GM18526 (cell line): ENCODE measurements around the gene FOXO6.

ENCODE experiments used
- POLR2A ChIP-seq: IDR thresholded peaks from 3 replicates; pipeline ENCODE4 v1.6.1; 2011; ENCODE audit not compliant: insufficient read length; ENCODE audit errors: extremely low read depth

FOXO6 gene

DNA sequence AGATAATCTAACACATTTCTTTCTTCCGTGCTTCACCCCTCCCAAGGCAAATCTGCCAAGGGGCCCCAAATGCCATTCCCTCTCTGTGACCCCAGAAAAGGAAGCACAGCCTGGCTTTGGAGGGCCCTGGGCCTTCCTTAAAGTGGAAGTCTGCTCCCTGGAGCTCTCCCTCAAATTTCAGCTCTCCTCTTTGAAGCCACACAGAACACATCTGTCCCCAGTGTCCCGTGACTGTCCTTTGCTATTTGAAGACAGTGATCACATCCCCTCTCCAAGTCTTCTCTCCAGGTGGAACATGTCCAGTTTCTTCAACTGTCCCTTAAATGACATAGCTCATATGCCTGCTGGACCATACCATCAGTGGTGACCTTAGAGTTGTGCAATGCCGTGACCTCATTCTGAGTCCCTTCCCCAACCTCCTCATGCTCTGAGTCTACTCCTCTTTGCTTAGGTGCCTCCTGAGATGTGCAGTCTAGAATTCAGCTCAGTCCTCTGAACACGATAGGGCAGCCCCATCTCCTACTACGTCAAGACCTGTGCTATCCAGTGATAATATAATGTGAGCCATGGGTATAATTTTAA lies 18.4 kb upstream of the FOXO6 start:
- no peak for TF ChIP-seq POLR2A

DNA sequence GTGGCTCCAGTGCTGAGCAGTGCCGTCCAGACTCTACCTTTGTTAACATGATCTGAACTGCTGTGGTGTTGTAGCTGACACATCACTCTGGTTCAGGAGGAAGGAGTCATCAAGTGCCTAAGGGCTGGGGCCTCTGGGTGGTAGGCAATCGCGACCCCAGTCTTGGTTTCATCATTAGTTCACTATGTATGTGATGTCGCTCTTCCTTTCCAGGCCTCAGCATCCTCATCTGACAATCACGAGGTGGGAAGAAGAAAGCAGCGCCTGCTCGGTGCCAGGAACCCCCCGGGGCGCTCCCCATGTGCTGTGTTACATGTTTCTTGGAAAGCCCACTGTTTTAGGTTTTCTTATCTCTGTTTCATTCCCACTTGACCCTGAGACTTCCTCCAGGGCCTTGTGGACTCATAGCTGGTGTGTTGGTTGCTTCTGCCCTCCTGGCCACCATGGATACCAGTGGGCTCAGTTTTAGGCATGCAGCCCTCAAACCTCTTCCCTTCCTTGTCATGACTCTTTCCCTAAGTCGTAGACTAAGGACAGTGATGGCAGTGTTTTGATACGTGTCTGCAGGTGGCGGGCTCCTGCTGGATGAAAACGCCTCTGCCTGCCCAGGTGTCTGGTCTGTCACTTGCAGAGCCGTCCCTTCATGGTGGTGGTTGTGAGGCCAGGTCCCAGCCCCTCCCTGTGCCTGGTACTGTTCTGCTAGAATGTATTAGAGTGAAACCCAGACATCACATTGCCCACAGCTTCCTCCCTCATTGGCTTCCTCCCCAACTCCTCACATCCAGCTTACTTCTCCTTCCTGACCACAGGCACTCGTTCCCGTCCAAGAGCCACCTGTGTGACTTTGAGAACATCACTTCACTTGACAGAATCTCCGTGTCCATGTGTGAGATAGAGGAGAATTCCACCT lies 17.2 kb upstream of the FOXO6 start:
- TF ChIP-seq POLR2A: no peak

DNA sequence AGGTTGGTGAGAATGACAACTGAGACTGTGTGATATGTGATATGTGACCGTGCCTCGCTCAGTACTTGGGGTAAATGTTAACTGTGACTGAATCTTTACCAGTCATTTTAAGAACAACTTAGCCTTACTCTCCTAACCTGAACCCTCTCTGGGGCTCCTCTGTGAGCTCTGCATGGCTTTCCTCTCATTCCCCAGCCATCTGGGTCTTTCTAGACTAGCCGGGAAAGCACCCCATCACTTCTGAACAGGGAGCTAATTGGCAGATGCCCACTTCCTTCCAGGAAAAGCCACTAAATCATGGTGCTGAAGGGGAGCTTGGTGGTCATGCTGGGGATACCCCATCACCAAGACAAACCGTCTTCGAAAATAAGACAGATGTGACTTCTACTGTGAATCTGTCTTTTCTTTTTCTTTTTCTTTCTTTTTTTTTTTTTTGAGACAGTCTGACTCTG lies 16.5 kb upstream of the FOXO6 start:
- no peak for TF ChIP-seq POLR2A

DNA sequence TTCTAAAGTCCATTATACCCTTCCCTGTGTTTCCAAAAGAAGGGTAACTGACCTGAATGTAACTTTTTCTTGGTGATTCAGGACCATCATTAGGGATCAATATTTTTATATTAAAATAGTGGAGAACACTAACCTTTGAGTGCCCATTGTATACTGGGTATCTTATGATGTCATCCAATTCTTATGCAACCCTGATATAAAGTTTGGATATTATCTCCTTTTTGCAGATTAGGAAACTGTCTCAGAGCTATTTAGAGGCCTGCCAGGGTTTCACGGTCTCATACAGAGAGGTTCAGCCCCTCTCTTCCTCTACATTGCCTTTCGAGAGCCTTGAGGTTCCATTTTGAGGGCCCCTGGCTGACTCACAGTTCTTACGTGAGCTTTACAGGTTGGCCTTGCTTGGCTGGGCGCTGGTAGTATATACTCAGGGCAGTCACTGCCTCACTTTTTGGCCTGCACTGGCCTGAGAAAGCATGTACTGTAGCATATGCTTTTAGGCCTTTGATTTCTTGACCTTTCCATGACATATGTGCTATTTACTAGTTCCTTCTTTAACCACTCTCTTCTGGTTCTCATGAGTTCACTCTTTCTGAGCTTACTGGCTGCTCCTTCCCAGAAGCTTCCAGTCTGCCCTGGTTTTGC lies 15.7 kb upstream of the FOXO6 start:
- no peak for TF ChIP-seq POLR2A

DNA sequence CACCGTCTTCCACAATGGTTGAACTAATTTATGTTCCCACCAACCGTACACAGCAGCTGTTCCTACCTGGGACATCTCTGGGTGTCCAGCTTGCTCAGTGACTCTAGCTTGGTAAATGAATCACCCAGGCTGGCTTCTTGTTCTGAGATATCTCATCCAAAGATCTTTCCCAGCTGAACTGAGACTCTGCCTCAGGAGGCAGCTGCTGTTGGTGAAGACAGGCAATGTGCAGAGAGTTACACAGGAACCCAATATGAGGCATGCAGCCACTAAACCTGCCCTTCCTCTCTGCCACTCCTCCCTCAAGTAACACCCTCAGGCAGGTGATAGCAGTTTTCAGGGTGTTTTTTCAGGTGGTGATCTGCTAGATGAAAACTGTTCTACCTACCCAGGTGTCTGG lies 14.0 kb upstream of the FOXO6 start:
- no peak for TF ChIP-seq POLR2A

DNA sequence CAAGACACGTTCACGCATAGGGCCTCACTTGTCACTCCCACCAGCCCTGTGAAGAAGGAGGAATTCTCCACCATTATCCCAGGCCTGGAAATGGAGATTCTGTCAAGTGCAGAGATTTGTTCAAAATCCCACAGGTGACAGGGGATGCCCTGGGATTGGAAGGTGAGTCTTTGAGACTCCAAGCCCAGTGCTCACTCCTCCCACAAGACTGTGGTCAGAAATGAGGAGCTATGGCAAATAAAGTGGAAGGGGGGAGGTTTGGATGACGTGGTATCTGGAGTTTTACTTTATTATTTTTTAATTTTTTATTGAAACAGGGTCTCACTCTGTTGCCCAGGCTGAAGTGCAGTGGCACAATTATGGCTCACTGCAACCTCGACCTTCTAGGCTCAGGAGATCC lies 12.8 kb upstream of the FOXO6 start:
- TF ChIP-seq POLR2A: no peak

DNA sequence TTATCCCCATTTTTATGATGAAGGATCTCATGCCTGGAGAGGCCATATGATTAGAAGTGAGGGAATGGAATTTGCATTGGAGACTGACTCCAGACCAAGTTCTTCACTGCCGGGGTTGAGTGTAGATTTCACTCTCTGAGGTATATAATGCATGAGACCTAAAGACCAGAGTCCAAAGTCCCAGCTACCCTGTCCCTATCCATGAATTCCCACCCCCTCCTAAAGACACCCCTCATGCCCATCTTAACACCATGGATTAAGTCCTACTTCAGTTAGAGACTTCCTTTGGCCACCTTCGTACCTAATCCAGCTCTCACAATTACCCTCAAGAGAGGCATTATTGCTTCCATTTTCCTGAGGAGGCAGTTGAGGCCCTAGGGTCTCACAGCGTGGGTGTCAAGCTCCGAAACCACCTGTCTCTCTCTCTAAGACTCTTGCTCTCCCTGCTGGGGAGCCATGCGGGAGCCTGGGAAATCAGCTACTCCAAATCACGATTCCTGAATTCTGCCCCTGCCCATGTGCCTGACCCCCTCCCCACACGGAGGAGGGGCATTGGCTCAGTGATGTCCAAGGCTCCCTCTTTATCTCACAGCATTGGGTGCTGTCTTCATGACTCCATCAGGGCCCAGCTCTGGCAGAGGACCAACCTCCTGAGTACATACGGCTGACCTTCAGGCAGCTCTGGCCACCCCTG lies 11.7 kb upstream of the FOXO6 start:
- TF ChIP-seq POLR2A: no peak

DNA sequence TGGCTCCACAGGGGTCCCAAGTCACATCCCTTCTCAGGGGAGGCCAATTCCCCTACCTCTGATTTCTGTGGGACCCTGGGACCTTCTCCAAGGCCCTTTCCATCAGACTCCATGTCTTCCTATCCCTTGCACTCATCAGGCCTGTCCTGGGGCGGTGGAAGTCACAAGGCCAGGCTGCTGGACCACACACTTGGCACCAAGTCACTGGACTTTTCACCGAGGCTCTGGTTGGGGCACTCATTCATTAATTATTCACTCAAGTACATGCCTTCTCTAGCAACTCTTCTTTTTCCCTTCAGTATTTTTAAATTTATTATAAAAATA lies 11.2 kb upstream of the FOXO6 start:
- TF ChIP-seq POLR2A: no peak

DNA sequence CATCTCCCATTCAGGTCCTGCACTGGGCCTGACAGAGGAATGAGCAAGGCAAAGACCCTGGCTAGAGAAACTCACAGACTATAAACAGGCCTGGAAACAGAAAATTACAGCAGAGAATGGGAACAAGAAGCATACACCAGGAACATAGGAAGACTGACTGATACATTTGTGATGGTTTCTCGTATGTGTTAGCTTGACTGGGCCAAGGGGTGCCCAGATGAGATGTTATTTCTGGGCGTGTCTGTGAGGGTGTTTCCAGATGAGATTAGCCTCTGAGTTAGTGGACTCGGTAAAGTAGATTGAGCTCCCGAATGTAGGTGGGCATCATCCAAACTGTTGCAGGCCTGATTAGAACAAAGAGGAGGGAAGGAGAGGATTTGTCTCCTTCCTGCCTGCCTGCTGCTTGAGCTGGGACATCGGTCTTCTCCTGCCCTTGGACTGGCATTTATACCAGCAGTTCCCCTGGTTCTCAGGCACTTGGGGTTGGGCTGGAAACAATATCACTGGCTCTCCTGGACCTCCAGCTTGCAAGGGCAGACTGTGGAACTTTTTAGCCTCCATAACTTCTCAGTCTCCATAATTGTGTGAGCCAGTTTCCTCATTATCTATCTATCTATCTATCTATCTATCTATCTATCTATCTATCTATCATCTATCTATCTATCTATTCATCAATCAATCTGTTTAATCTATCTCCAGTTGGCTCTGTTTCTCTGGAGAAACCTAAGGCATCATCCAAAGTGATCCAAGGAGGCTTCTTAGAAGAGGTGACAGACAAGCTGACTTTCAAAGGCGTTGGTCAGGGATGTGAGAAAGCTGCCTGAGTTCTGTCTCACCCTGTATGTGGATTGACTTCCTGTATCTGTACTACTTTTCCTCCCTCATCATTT lies 9.7 kb upstream of the FOXO6 start:
- no peak for TF ChIP-seq POLR2A

DNA sequence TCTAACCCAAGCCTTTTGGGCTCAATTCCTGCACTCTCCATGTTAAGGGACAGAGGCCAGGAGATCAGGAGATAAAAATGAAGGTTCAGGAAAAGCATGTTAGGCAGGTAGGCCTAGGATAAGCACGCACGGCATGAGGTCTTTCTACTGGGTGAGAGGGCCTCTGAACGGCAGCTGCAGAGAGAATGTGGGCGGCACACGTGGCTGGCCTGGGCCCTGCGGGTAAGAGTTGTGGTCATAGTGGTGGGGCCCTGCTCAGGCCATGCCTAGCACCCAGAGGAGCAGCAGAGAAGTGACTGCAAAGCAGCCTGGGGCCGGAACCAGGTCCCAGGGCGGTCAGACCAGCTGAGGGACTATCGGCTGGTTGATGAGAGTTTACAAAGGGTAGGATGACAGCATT lies 7.5 kb upstream of the FOXO6 start:
- TF ChIP-seq POLR2A: no peak

DNA sequence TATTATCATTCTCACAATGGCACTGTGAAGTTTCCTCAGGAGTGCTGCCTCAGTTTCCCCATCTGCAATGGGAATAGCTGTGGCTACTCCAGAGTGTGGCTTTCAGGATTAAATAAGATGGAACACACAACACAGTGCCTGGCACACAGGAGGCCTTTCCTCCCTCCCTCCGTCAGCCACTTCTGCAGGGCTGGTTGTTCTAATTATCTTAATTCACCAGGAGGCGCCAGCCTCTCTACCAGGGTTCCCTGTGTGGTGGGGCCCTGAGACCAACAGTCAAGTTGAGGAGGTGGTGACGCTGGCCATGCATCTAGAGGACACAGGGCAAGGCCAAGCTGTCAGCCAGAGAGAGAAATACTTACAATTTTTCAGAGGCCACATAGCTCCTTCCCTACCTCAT lies 6.3 kb upstream of the FOXO6 start:
- no peak for TF ChIP-seq POLR2A

DNA sequence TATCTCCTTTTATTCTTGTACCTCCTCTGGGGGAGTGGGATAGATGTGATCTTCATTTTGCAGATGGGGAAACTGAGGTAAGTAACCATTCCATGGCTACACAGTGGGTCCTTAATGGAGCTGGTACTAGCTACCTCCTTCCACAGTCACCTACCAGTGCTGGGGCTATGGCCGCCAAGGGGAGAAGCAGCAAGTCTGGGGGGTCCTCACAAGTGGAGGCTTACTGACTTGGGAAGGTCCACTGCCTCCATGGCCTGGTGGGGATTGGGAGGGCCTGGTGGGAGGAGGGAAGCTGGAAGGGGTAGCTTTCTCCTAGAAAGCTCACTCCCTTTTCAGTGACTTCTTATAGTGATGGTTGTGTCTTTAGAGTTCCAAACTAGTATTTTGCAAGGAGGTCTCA lies 5.9 kb upstream of the FOXO6 start:
- TF ChIP-seq POLR2A: no peak

DNA sequence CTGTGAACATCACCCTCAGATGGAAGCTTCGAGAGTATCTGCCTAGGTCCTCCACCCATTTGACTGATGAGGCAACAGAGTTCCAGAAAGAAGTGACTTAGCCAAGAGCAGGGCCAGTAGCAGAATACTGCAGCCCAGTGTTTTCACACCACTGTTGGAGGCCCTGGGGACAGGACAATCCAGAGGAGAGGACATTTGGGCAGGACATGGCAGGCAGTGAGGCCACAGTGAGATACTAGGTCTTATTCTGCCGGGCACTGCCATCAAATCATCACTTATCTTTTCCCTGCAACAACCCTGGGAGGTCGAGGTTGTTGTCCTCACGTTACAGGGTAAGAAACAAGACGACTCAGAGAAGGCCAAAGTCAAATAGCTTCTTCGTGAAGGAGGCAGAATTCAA lies 5.5 kb upstream of the FOXO6 start:
- no peak for TF ChIP-seq POLR2A

DNA sequence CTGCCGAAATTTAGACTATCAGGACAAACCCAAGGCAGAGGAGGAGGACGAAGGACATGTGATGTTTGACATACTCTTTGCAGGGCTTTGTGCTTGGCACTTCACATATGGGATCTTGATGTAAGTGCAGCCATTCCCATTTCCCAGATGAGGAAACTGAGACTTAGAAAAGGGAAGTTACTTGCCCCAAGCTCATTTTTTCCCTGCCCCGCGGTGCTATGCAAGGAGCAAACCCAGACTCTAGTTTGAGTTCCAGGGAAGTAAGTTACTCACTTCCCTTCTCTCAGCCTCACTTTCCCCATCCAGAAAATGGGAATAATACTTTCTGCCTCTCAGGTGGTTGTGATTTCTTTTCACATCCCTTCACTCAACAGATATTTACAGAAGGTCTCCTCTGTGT lies 4.5 kb upstream of the FOXO6 start:
- no peak for TF ChIP-seq POLR2A

DNA sequence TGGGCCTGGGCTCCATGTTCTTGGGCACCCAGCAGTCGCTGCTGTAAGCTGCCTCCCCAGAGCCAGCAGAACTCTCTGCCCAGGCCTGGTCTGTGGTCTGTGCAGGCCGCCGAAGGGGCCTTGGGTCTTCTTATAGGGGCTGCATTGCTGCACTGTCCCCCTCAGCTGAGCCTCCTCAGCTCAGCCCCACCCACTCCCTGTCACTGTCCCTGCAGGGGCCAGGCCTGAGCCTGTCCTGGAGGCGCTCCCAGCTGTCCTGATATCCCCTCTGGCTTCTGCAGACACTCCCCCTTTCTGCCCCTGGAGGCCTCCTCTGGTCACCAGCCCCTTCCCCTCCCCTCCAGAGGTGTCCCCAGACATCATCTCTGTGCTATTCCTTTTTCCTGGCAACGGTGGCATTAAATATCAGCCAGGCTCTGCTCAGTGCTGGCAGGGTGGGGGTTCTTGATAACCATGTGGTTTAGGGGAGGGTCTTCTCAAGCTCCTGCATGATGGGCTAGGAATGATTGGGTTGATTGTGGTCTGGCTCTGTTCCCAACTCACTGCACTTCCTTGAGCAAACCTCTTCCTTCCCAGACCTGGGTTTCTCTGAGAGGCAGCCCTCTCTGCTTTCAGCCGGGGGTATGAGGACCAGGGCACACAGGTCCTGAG lies 3.7 kb upstream of the FOXO6 start:
- TF ChIP-seq POLR2A: no peak
